Mammary microvascular endothelial cell (primary cell): ENCODE data around the gene SPAG8. TPM values are rescaled to one million over a fixed set of nuclear protein-coding genes. Genes with fewer than 3 reads are reported as not detected.

ENCODE experiments used
- total RNA-seq: library from RNA; depleted of rRNA; stranded (reverse); fragments of >200 nt; gene quantifications from 2 replicates; pipeline ENCODE4 v1.2.3, GENCODE V29; 2015

SPAG8 gene
- total RNA-seq: 0.20 TPM in 1 of 2 replicates, not detected in the other

GRCh38 chr9:35812025-35812602, at the start of gene SPAG8:
TSS of gene SPAG8 (minus strand) at chr9:35812262. CDS start at chr9:35812147, 115 bp downstream.

GRCh38 chr9:35829084-35829763, 17.2 kb upstream of the SPAG8 start, which contains the start of gene TMEM8B:
TSS of gene TMEM8B (plus strand) at chr9:35829228. CDS start at chr9:35829448, 220 bp downstream.

GRCh38 chr9:35828716-35829083, 16.6 kb upstream of the SPAG8 start, which contains the start of gene FAM221B:
TSS of gene FAM221B (minus strand) at chr9:35828732. CDS start at chr9:35826161, 2,571 bp downstream.

GRCh38 chr9:35814841-35815543, 2.9 kb upstream of the SPAG8 start, which contains the start of gene HINT2:
TSS of gene HINT2 (minus strand) at chr9:35815042. CDS start at chr9:35814979, 63 bp downstream.

GRCh38 chr9:35791297-35791921, 20.7 kb downstream of the SPAG8 start, which contains the start of gene NPR2:
TSS of gene NPR2 (plus strand) at chr9:35791591. CDS start at chr9:35792409, 818 bp downstream.

Other genes starting within 250 kb of the SPAG8 start
- gene TESK1, start 207.0 kb downstream of the SPAG8 start, total RNA-seq: 9.2 and 10.3 TPM in 2 replicates
- gene CD72, start 193.8 kb downstream of the SPAG8 start, total RNA-seq: not detected in 2 replicates
- gene SIT1, start 161.3 kb downstream of the SPAG8 start, total RNA-seq: not detected in 2 replicates
- 1,920 and 1,967 TPM in 2 replicates for gene RMRP, start 154.2 kb downstream of the SPAG8 start, total RNA-seq
- gene CCDC107, start 154.0 kb downstream of the SPAG8 start, total RNA-seq: 13.1 and 25.2 TPM in 2 replicates
- gene ARHGEF39, start 147.1 kb downstream of the SPAG8 start, total RNA-seq: 3.1 and 3.5 TPM in 2 replicates
- not detected in 2 replicates for gene CA9, start 138.3 kb downstream of the SPAG8 start, total RNA-seq
- 6.3 and 13.4 TPM in 2 replicates for gene TPM2, start 122.3 kb downstream of the SPAG8 start, total RNA-seq
- gene TLN1, start 80.1 kb downstream of the SPAG8 start, total RNA-seq: 266 and 304 TPM in 2 replicates
- 74.7 and 85.8 TPM in 2 replicates for gene CREB3, start 79.6 kb downstream of the SPAG8 start, total RNA-seq
- 26.6 and 29.1 TPM in 2 replicates for gene GBA2, start 63.0 kb downstream of the SPAG8 start, total RNA-seq
- gene RGP1, start 63.0 kb downstream of the SPAG8 start, total RNA-seq: 11.1 and 12.1 TPM in 2 replicates
- 1.0 and 3.6 TPM in 2 replicates for gene MSMP, start 58.0 kb downstream of the SPAG8 start, total RNA-seq
- 5.1 and 7.9 TPM in 2 replicates for gene NPR2, start 20.7 kb downstream of the SPAG8 start, total RNA-seq
- gene HINT2, start 2.8 kb upstream of the SPAG8 start, total RNA-seq: 17.2 and 20.4 TPM in 2 replicates
- gene FAM221B, start 16.5 kb upstream of the SPAG8 start, total RNA-seq: not detected in 2 replicates
- 0.27 and 0.79 TPM in 2 replicates for gene TMEM8B, start 17.0 kb upstream of the SPAG8 start, total RNA-seq
- gene OR13J1, start 58.1 kb upstream of the SPAG8 start, total RNA-seq: not detected in 2 replicates
- 0.69 and 2.0 TPM in 2 replicates for gene HRCT1, start 93.9 kb upstream of the SPAG8 start, total RNA-seq
- gene SPAAR, start 97.2 kb upstream of the SPAG8 start, total RNA-seq: 26.6 and 26.8 TPM in 2 replicates
- gene OR2S2, start 145.9 kb upstream of the SPAG8 start, total RNA-seq: not detected in 2 replicates
- 9.1 and 10.6 TPM in 2 replicates for gene RECK, start 224.7 kb upstream of the SPAG8 start, total RNA-seq